HepG2 (cell line): ENCODE results near the gene TMPRSS7.

Experiments
- CHD4 ChIP-seq: fragments of 200-600 bp; sonication (generic); IDR thresholded peaks from 2 replicates; pipeline ENCODE4 v1.7.0; 2017; ENCODE audit warnings: mild to moderate bottlenecking, low read length, borderline replicate concordance
- CTCF ChIP-seq: sonication (generic); formaldehyde crosslinking; IDR thresholded peaks from 2 replicates; pipeline ENCODE4 v1.5.0; 2020; ENCODE audit warnings: mild to moderate bottlenecking, missing genetic modification reagents, moderate library complexity
- JUND ChIP-seq: sonication (generic); formaldehyde crosslinking; IDR thresholded peaks from 2 replicates; pipeline ENCODE4 v1.8.0; 2022; ENCODE audit warnings: mild to moderate bottlenecking, missing genetic modification reagents
- NR2C2 ChIP-seq: sonication (generic); formaldehyde crosslinking; IDR thresholded peaks from 2 replicates; pipeline ENCODE4 v1.4.0; 2020; ENCODE audit warnings: missing genetic modification reagents, mild to moderate bottlenecking, moderate library complexity, borderline replicate concordance
- POLR2AphosphoS5 ChIP-seq: IDR thresholded peaks from 2 replicates; pipeline ENCODE4 v1.6.1; 2012; ENCODE audit warnings: low read depth, low read length
- TAF1 ChIP-seq: sonication (generic); formaldehyde crosslinking; IDR thresholded peaks from 2 replicates; pipeline ENCODE4 v1.4.0; 2020; ENCODE audit warnings: missing genetic modification reagents
- U2AF1 ChIP-seq: fragments of 200-400 bp; formaldehyde crosslinking; optimal IDR thresholded peaks from 2 replicates; pipeline ENCODE3; 2017; ENCODE audit warnings: mild to moderate bottlenecking, low read depth, low read length
- ZFP1 ChIP-seq: IDR thresholded peaks from 2 replicates; pipeline ENCODE4 v1.6.1; 2016
- ZNF383 ChIP-seq: sonication (generic); formaldehyde crosslinking; IDR thresholded peaks from 2 replicates; pipeline ENCODE4 v1.4.0; 2020; ENCODE audit warnings: missing genetic modification reagents, mild to moderate bottlenecking, borderline replicate concordance
- ZNF432 ChIP-seq: sonication (generic); formaldehyde crosslinking; IDR thresholded peaks from 2 replicates; pipeline ENCODE4 v1.5.0; 2020; ENCODE audit warnings: missing genetic modification reagents, mild to moderate bottlenecking, borderline replicate concordance

DNA sequence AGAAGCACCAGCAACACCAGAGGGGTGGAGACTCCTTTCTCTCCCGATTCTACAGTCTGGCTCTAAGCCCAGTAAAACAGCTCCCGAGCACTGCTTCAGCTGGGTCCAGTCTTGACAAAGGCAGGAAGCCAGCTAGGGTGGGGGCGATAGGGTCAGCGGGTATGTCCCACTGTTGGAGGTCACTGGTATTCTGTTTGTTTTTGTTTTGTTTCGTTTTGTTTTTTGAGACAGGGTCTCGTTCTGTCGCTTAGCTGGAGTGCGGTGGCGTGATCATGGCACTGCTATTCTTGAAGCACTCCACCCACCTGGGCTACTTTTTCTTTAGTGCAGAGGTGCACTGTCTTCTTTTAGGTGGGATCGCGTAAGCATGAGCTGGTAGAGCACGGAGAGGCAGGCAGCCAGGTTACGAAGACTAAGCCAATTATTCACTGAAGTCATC is 82.2 kb downstream of the TMPRSS7 start:
- TF ChIP-seq CTCF (CRISPR knock-in tag) (no peak), U2AF1 (no peak), CHD4 (no peak), ZFP1 (no peak), NR2C2 (CRISPR knock-in tag) (no peak), TAF1 (CRISPR knock-in tag) (no peak), POLR2AphosphoS5 (no peak), ZNF432 (CRISPR knock-in tag) (no peak), ZNF383 (no peak), JUND (CRISPR knock-in tag) (no peak)
